RCC 7860 (cell line): ENCODE results near the gene PANK4.
A peak's percentile ranks its signal among the peaks of the same experiment; 100 is the strongest.

ENCODE experiments used
- DNase-seq: peaks from one replicate; pipeline ENCODE4 v3.0.0-alpha.2; 2015; ENCODE audit warnings: low spot score
- FAIRE-seq: peaks from 2 replicates; lab custom pipeline; 2012; peaks lifted over from hg19 to GRCh38; lab: Jason Lieb, UNC

Gene PANK4

DNA sequence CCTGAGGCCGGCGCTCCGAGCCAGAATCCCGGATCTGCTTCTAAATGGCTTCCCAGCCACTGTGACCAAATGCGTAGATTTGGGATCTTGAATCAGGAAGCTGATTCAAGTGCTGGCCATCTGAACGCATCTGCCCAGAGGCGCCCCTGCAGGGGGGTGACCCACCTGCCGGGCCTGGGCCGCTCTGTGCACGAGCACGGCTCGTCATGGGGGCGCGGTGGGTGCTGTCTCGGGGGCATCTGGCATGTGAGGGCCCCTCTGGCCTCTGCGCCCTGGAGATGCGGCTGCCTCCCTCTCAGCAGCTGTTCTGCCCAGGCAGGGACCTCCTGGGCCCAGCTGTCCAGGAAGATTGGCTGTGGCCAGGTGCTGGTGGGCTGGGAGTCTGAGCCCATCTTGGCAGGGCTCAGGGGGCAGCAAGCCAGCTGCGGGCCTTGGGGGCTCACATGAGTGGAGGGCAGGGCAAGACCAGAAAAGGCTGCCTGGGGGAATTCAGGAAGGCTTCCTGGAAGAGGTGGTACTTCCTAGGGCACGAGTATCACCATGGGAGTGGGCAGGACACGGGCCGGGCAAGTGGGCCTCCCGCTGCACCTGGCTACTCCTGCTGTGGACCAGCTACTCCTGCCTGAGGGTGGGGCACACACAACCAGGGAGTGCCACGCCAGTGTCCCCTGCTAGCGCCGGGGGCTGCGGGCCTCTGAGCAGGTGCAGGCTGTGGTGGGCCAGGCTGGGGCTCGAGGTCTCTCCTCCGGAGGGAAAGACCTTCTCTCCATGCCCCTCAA, 25.2 kb downstream of the PANK4 start:
- FAIRE-seq (no peak), DNase-seq (no peak)

DNA sequence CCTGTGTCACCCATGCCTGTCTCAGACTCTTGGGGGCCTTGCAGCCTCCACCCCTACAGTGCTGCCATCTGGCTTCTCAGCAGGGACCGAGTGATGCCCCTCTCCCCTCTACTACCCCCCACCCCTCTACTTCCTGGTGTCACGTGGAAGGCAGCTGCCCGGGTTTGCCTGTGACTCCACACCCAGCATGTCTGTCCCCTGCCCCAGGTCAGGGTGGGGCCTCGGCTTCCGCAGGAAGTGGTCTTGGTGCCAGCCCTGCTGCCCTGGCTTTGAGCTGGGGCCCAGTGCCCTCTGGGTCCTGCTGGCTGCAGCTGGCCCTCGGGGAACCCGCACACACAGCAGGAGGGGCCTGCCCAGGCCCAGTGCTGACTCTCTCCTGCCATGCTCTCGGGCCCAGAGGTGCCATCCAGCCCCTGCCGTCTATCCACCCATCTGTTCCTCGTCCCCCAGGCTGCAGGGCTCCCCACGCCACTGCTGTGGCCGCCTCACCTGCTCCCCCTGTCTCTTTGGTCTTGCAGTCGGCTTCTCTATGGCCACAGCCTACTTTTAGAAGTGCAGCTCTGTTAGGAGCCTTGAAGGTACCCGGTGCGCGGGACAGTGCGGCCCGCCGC, 26.3 kb downstream of the PANK4 start:
- DNase-seq (no peak), FAIRE-seq (no peak)

DNA sequence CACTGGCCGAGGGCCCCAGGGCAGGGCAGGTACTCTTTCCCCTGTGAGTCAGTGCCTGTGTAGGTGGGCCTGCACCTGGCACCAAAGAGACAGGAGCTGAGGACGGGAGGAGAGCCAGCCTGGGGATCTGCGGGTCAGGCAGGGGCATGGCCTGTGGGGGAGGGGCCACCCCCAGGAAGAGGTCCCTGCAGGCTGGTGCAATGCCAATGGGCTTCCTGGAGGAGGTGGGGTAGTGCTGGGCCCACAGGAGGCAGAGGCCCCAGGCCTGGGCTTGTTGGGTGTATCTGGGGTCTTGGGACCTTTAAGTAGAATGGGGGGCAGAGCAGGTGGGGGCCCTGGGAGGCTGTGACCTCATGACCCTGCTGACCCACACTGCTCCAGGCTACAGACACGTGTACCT, 27.1 kb downstream of the PANK4 start:
- FAIRE-seq (no peak), DNase-seq (no peak)

GRCh38 chr1:2498648-2499047, 27.7 kb downstream of the PANK4 start:
- FAIRE-seq = no peak

GRCh38 chr1:2497891-2498290, 28.5 kb downstream of the PANK4 start:
- no peak for DNase-seq
- no peak for FAIRE-seq

More at GRCh38 chr1:2498648-2499047, 27.7 kb downstream of the PANK4 start:
- no peak for DNase-seq

GRCh38 chr1:2496746-2497145, 29.6 kb downstream of the PANK4 start:
- DNase-seq (no peak), FAIRE-seq (no peak)

- DNase-seq = no peak
These were observed 30.2 kb downstream of the PANK4 start for GRCh38 chr1:2496087-2496622.

GRCh38 chr1:2495546-2495945, 30.9 kb downstream of the PANK4 start:
- DNase-seq (no peak), FAIRE-seq (no peak)

More at GRCh38 chr1:2496087-2496622, 30.2 kb downstream of the PANK4 start:
- FAIRE-seq = no peak

GRCh38 chr1:2495026-2495425, 31.4 kb downstream of the PANK4 start:
- no peak for DNase-seq
- FAIRE-seq = no peak

DNA sequence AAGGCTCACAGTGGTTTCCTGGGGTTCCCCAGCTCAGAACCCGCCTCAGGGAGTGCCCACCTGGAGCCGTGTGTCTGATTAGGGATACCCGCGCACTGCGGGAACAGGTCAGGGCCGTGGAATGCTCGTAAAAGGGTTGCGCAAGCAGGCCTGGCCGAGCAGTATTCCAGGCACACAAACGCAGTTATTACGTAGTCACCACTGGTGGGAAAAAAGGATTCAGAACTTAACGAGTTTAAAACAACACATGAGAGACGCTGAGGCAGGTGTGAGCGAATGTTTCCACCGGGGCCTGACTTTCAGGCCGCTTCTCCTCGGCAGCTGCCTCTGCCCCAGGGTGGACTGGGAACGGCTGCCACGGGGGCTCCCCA, 32.1 kb downstream of the PANK4 start:
- FAIRE-seq (no peak), DNase-seq (no peak)

DNA sequence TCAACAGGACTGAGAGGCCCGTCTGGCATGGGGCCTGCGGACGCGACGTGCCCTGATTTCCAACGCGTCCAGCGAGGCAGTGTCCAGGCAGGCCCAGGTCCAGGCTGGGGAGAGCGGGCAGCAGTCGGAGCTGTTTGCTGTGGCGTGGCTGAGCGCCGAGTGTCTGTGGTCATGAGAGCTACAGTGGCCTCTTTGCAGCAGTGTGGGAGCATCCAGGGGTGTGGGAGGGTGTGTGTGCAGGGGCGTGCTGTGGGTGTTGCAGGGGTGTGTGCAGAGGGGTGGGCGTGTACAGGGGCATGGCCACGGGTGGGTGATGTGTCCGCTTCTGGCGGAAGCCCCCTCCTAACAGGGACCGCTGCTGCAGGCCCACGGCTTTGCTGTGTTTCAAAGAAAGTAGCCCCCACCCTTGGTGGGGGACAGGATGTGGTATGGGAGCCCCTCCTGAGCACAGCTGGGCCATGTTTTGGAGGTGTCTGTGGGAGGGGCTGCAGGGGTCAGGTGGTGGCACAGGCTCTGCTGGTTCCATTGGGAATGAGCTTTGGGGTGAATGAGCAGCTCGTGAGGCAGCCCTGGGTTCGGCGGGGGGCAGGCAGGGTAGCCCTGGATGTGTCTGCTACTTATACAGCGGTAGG, 32.6 kb downstream of the PANK4 start:
- FAIRE-seq (no peak), DNase-seq (no peak)

DNA sequence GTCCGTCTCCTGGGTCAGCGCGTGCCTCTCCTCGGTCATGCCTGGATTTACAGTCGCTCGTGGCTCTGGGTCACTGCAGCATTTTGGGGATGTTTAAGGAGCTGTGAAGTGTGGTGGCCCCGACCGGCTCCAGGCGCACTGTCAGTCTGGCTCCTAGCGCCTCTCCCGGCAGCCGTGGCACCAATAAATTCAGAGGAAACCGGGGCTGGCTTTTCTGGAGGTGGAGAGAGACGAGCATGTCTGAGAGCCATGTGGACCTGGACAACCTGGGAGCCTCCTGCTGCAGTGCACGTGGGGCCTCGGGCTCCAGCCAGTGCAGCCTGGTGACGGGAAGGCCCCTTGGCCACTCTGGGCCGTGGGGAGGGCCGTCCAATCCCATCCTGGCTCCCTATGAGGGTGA, 33.2 kb downstream of the PANK4 start:
- no peak for DNase-seq
- no peak for FAIRE-seq

GRCh38 chr1:2492091-2492490, 34.3 kb downstream of the PANK4 start:
- no peak for DNase-seq
- FAIRE-seq = no peak

- no peak for FAIRE-seq
These were observed 36.8 kb downstream of the PANK4 start for GRCh38 chr1:2489615-2490014.

GRCh38 chr1:2488688-2489087, 37.7 kb downstream of the PANK4 start:
- DNase-seq (no peak), FAIRE-seq (no peak)

More at GRCh38 chr1:2489615-2490014, 36.8 kb downstream of the PANK4 start:
- DNase-seq = no peak

- DNase-seq (no peak), FAIRE-seq (no peak)
These were observed 39.8 kb downstream of the PANK4 start for GRCh38 chr1:2486558-2486957.

- DNase-seq (no peak), FAIRE-seq (no peak)
These were observed 40.4 kb downstream of the PANK4 start for GRCh38 chr1:2486041-2486440.

GRCh38 chr1:2483970-2484369, 42.4 kb downstream of the PANK4 start:
- DNase-seq = no peak
- FAIRE-seq = no peak

DNA sequence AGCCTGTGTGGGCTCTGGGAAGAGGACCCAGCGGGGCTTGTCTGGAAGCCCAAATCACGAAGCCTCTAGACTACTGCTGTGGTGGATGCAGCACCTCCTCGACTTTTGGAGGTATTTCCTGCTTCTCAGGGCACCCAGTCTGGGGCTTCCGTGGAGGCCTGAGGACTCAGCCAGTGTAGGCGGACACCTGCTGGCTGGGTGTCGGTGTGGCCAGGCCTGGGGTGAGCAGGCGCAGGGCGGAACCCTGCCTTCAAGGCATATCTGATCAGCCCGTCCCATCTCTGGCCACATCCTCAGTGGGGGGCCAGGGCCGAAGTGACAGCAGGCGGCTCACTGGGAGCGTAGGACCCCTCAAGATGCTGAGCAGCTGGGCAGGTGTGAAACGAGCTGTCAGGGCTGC, 43.4 kb downstream of the PANK4 start:
- DNase-seq (no peak), FAIRE-seq (no peak)

GRCh38 chr1:2482588-2482987, 43.8 kb downstream of the PANK4 start:
- DNase-seq (no peak), FAIRE-seq (no peak)

DNA sequence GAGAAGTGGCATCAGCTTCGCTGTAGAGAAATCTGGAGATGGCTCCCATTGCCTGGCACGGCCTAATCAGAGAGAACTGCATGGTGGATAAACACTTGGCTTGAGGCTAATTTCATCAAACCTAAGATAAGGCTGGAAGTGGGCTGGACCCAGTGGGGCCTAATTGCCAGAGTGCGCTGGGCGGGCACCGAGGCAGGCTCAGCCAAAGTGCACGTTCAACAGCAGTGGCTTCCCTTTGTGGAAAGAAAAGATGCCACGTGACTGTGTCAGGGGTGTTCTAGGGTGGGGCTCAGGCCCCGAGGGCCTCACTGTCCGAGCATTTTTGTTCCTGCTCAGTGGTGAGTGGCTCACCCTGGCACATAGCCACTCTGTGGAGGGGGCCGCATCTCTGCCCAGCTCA, 44.5 kb downstream of the PANK4 start:
- DNase-seq (no peak), FAIRE-seq (no peak)

DNA sequence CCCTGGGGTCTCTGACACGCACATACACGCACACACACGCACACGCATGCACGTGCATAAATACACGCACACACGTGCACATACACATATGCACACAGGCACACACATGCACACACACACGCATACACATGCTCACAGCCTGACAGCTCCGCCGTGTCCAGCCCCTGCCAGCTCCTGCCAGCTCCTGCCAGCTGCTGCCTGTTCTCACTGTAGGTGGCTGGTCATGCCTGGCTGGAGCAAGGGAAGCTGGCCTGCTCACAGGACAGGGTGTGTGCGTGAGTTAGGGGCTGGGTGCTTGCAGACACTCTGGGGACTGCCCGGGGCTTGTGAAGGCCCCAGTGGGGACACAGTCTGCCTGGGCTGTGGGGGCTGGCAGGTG, 45.4 kb downstream of the PANK4 start:
- FAIRE-seq = no peak
- DNase-seq = peak; percentile 6
